ENCODE measurements around the gene MAPRE3. TPM values are rescaled to one million over a fixed set of nuclear protein-coding genes. Genes with fewer than 3 reads are reported as not detected.

Gene MAPRE3
- total RNA-seq, 1 experiment from 2014 or later: 4.9 TPM

- no peaks in the 10 kb centered on the region for H3K27me3 Mint-ChIP-seq (ENCODE audit: insufficient read depth, unreplicated experiment)
- POLR2A ChIA-PET: no interaction called here
- DNase-seq: no peak
- peaks cover 7% of the 10 kb centered on the region for H3K4me1 Mint-ChIP-seq (ENCODE audit: low read depth, unreplicated experiment)
- no TSS peak for BruUV-seq (replicated peaks)
- H3K27ac Mint-ChIP-seq (ENCODE audit: unreplicated experiment): no peak overlapping the region
- Histone ChIP-seq H3K9me3 (no peaks in the 10 kb centered on the region), H3K4me1 (peaks cover 4% of the 10 kb centered on the region; the same call in 1 of the 2 replicates), H3K27me3 (replicated peaks; ENCODE audit: control insufficient read depth, insufficient read depth, low read length) (no peaks in the 10 kb centered on the region), H3K4me3 (ENCODE audit: low read depth, low read length) (no peak overlapping the region), H3K36me3 (ENCODE audit: control insufficient read depth, insufficient read depth, low read length) (peaks cover 2% of the 10 kb centered on the region)
- peaks cover 43% of the 10 kb centered on the region for H3K36me3 Mint-ChIP-seq (ENCODE audit: insufficient read depth, unreplicated experiment)
- TF ChIP-seq CTCF (IDR thresholded peaks at IDR 0.05; ENCODE audit: insufficient read depth in 1 of 2, low read depth in 1 of 2, low read length in 1 of 2, severe bottlenecking in 1 of 2, unreplicated experiment in 1 of 2): no peak
- no peaks in the 10 kb centered on the region for H3K9me3 Mint-ChIP-seq (ENCODE audit: unreplicated experiment)
- H3K4me3 Mint-ChIP-seq (ENCODE audit: unreplicated experiment): no peak overlapping the region
- CTCF ChIA-PET: no interaction called here
- intact Hi-C loops (cut with micrococcal nuclease; ENCODE audit: unreplicated experiment): no loop called here
These were observed 68.3 kb downstream of the MAPRE3 start for GRCh38 chr2:27038631-27039339.

GRCh38 chr2:27039426-27039825, 69.0 kb downstream of the MAPRE3 start:
- Histone ChIP-seq H3K36me3 (ENCODE audit: control insufficient read depth, insufficient read depth, low read length) (peaks cover 2% of the 10 kb centered on the region), H3K9me3 (no peaks in the 10 kb centered on the region), H3K27me3 (replicated peaks; ENCODE audit: control insufficient read depth, insufficient read depth, low read length) (no peaks in the 10 kb centered on the region), H3K4me1 (no peaks in the 10 kb centered on the region), H3K4me3 (ENCODE audit: low read depth, low read length) (no peak overlapping the region)
- no peaks in the 10 kb centered on the region for H3K9me3 Mint-ChIP-seq (ENCODE audit: unreplicated experiment)
- H3K4me1 Mint-ChIP-seq (ENCODE audit: low read depth, unreplicated experiment): peaks cover under 1% of the 10 kb centered on the region
- H3K36me3 Mint-ChIP-seq (ENCODE audit: insufficient read depth, unreplicated experiment): peaks cover 37% of the 10 kb centered on the region
- BruUV-seq (replicated peaks): no TSS peak
- intact Hi-C loops (cut with micrococcal nuclease; ENCODE audit: unreplicated experiment): no loop called here
- H3K4me3 Mint-ChIP-seq (ENCODE audit: unreplicated experiment): no peak overlapping the region
- ChIA-PET CTCF (no interaction called here), POLR2A (no interaction called here)
- H3K27ac Mint-ChIP-seq (ENCODE audit: unreplicated experiment): no peak overlapping the region
- H3K27me3 Mint-ChIP-seq (ENCODE audit: insufficient read depth, unreplicated experiment): no peaks in the 10 kb centered on the region
- no peak for TF ChIP-seq CTCF (IDR thresholded peaks at IDR 0.05; ENCODE audit: insufficient read depth in 1 of 2, low read depth in 1 of 2, low read length in 1 of 2, severe bottlenecking in 1 of 2, unreplicated experiment in 1 of 2)
- DNase-seq: no peak

- ChIA-PET POLR2A (no interaction called here), CTCF (no interaction called here)
- no peaks in the 10 kb centered on the region for H3K9me3 Mint-ChIP-seq (ENCODE audit: unreplicated experiment)
These were observed 69.4 kb downstream of the MAPRE3 start for GRCh38 chr2:27039871-27040270.

More at GRCh38 chr2:27039871-27040270, 69.4 kb downstream of the MAPRE3 start:
- intact Hi-C loops (cut with micrococcal nuclease; ENCODE audit: unreplicated experiment): no loop called here
- peaks cover 2% of the 10 kb centered on the region for H3K36me3 ChIP-seq (ENCODE audit: control insufficient read depth, insufficient read depth, low read length)
- BruUV-seq (replicated peaks): no TSS peak
- Mint-ChIP-seq H3K4me3 (ENCODE audit: unreplicated experiment) (no peak overlapping the region), H3K27me3 (ENCODE audit: insufficient read depth, unreplicated experiment) (no peaks in the 10 kb centered on the region), H3K27ac (ENCODE audit: unreplicated experiment) (no peak overlapping the region), H3K4me1 (ENCODE audit: low read depth, unreplicated experiment) (no peaks in the 10 kb centered on the region), H3K36me3 (ENCODE audit: insufficient read depth, unreplicated experiment) (peaks cover 37% of the 10 kb centered on the region)
- H3K27me3 ChIP-seq (replicated peaks; ENCODE audit: control insufficient read depth, insufficient read depth, low read length): no peaks in the 10 kb centered on the region
- no peak overlapping the region for H3K4me3 ChIP-seq (ENCODE audit: low read depth, low read length)
- DNase-seq: no peak
- no peaks in the 10 kb centered on the region for H3K4me1 ChIP-seq
- TF ChIP-seq CTCF (IDR thresholded peaks at IDR 0.05; ENCODE audit: insufficient read depth in 1 of 2, low read depth in 1 of 2, low read length in 1 of 2, severe bottlenecking in 1 of 2, unreplicated experiment in 1 of 2): no peak
- no peaks in the 10 kb centered on the region for H3K9me3 ChIP-seq

All from Caco-2 (cell line).